ENCODE data around the gene CD59. TPM values are rescaled to one million over a fixed set of nuclear protein-coding genes. Genes with fewer than 3 reads are reported as not detected.

CD59 gene
- total RNA-seq, 1 experiment from 2014 or later, result 204 TPM

GRCh38 chr11:33725496-33725895 lies 10.7 kb downstream of the CD59 start:
- peaks cover 13% of the 10 kb centered on the region for H3K4me1 ChIP-seq (ENCODE audit: insufficient read depth, low read length, poor library complexity, severe bottlenecking)
- H3K9me3 ChIP-seq (ENCODE audit: low read depth, low read length, poor library complexity, severe bottlenecking), result no peaks in the 10 kb centered on the region
- ChIA-PET POLR2A (ENCODE audit: low non-redundant PET) (no interaction called here), CTCF (no interaction called here)
- H3K27ac ChIP-seq (ENCODE audit: low read depth, low read length, poor library complexity, severe bottlenecking), result no peak overlapping the region
- TF ChIP-seq CTCF (conservative IDR thresholded peaks at IDR 0.05; ENCODE audit: low read depth, low read length), result no peak
- no peak for TF ChIP-seq EZH2 (IDR thresholded peaks at IDR 0.05; ENCODE audit: borderline replicate concordance, low read depth, low read length, poor library complexity, severe bottlenecking)
- intact Hi-C loops (cut with micrococcal nuclease; ENCODE audit: unreplicated experiment), result no loop called here
- BruUV-seq (replicated peaks), result no TSS peak
- no peak for DNase-seq (ENCODE audit: low spot score)
- H3K36me3 ChIP-seq (ENCODE audit: insufficient read depth, low read length, poor library complexity, severe bottlenecking), result no peaks in the 10 kb centered on the region
- no peaks in the 10 kb centered on the region for H3K27me3 ChIP-seq (replicated peaks; ENCODE audit: insufficient read depth, low read depth, low read length, poor library complexity)
- no peak overlapping the region for H3K4me3 ChIP-seq (ENCODE audit: low read depth, low read length, poor library complexity, severe bottlenecking)

- intact Hi-C loops (cut with micrococcal nuclease; ENCODE audit: unreplicated experiment), result no loop called here
- H3K9me3 ChIP-seq (ENCODE audit: low read depth, low read length, poor library complexity, severe bottlenecking), result no peaks in the 10 kb centered on the region
- no TSS peak for BruUV-seq (replicated peaks)
- no peak overlapping the region for H3K4me3 ChIP-seq (ENCODE audit: low read depth, low read length, poor library complexity, severe bottlenecking)
- no peak for TF ChIP-seq CTCF (conservative IDR thresholded peaks at IDR 0.05; ENCODE audit: low read depth, low read length)
- TF ChIP-seq EZH2 (IDR thresholded peaks at IDR 0.05; ENCODE audit: borderline replicate concordance, low read depth, low read length, poor library complexity, severe bottlenecking), result no peak
- peaks cover 13% of the 10 kb centered on the region for H3K4me1 ChIP-seq (ENCODE audit: insufficient read depth, low read length, poor library complexity, severe bottlenecking)
- ChIA-PET CTCF (no interaction called here), POLR2A (ENCODE audit: low non-redundant PET) (no interaction called here)
- no peaks in the 10 kb centered on the region for H3K27me3 ChIP-seq (replicated peaks; ENCODE audit: insufficient read depth, low read depth, low read length, poor library complexity)
- no peak for DNase-seq (ENCODE audit: low spot score)
- H3K27ac ChIP-seq (ENCODE audit: low read depth, low read length, poor library complexity, severe bottlenecking), result no peak overlapping the region
- peaks cover 5% of the 10 kb centered on the region for H3K36me3 ChIP-seq (ENCODE audit: insufficient read depth, low read length, poor library complexity, severe bottlenecking)
Measured at GRCh38 chr11:33724644-33725035, 11.6 kb downstream of the CD59 start.

- H3K4me3 ChIP-seq (ENCODE audit: low read depth, low read length, poor library complexity, severe bottlenecking), result no peak overlapping the region
- H3K36me3 ChIP-seq (ENCODE audit: insufficient read depth, low read length, poor library complexity, severe bottlenecking), result peaks cover 7% of the 10 kb centered on the region
- DNase-seq (ENCODE audit: low spot score), result peak; percentile 81
- H3K9me3 ChIP-seq (ENCODE audit: low read depth, low read length, poor library complexity, severe bottlenecking), result no peaks in the 10 kb centered on the region
- intact Hi-C loops (cut with micrococcal nuclease; ENCODE audit: unreplicated experiment), result no loop called here
- no peaks in the 10 kb centered on the region for H3K27me3 ChIP-seq (replicated peaks; ENCODE audit: insufficient read depth, low read depth, low read length, poor library complexity)
- BruUV-seq (replicated peaks), result no TSS peak
- H3K4me1 ChIP-seq (ENCODE audit: insufficient read depth, low read length, poor library complexity, severe bottlenecking), result peaks cover 13% of the 10 kb centered on the region
- POLR2A ChIA-PET (ENCODE audit: low non-redundant PET), result interaction anchor here (0.6 kb wide), 2 partner anchors 13 to 325 kb away, joined by 3 read pairs; no protein-coding TSS in a partner anchor
- no peak overlapping the region for H3K27ac ChIP-seq (ENCODE audit: low read depth, low read length, poor library complexity, severe bottlenecking)
- CTCF ChIA-PET, result interaction anchor here (0.5 kb wide), 1 partner anchor 272 kb away, joined by 3 read pairs; no protein-coding TSS in a partner anchor
- no peak for TF ChIP-seq EZH2 (IDR thresholded peaks at IDR 0.05; ENCODE audit: borderline replicate concordance, low read depth, low read length, poor library complexity, severe bottlenecking)
- TF ChIP-seq CTCF (conservative IDR thresholded peaks at IDR 0.05; ENCODE audit: low read depth, low read length), result no peak
Measured at GRCh38 chr11:33723238-33723881, 12.9 kb downstream of the CD59 start.
